Measurements from ENCODE around the gene ARMC10. TPM values are rescaled to one million over a fixed set of nuclear protein-coding genes. Genes with fewer than 3 reads are reported as not detected.
"Not testable (repeated sequence)": the region's sequence is repeated elsewhere in the genome, so short reads cannot be mapped to it uniquely, and the experiment has no call there.

The ARMC10 gene
- total RNA-seq (2014; rRNA removed; shearing (Covaris generic)): 50.7 and 57.7 TPM in 2 replicates

GRCh38 chr7:103074519-103075336 lies at the start of gene ARMC10, which contains the start of gene FBXL13:
TSS of gene ARMC10 (plus strand) at chr7:103075140. CDS start at chr7:103075273, 133 bp downstream.
TSS of gene FBXL13 (minus strand) at chr7:103074796.
- DNase-seq (ENCODE audit: low spot score): peak; percentile 89

GRCh38 chr7:103025341-103025740 lies 49.6 kb upstream of the ARMC10 start:
- no peak for DNase-seq (ENCODE audit: low spot score)

GRCh38 chr7:103031024-103031423 lies 43.9 kb upstream of the ARMC10 start:
- DNase-seq (ENCODE audit: low spot score): no peak

GRCh38 chr7:103031781-103032180 lies 43.2 kb upstream of the ARMC10 start:
- DNase-seq (ENCODE audit: low spot score): no peak

DNA sequence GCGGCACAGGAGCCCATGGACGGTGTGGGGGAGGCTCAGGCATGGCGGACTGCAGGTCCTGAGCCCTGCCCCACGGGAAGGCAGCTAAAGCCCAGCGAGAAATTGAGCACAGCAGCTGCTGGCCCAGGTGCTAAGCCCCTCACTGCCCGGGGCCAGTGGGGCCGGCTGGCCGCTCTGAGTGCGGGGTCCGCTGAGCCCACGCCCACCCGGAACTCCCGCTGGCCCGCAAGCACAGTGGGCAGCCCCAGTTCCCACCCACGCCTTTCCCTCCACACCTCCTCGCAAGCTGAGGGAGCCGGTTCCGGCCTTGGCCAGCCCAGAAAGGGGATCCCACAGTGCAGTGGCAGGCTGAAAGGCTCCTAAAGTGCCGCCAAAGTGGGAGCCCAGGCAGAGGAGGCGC lies 40.6 kb upstream of the ARMC10 start:
- DNase-seq (ENCODE audit: low spot score): not testable (repeated sequence)

GRCh38 chr7:103037476-103037822 lies 37.5 kb upstream of the ARMC10 start:
- no peak for DNase-seq (ENCODE audit: low spot score)

GRCh38 chr7:103037823-103038739 lies 36.9 kb upstream of the ARMC10 start:
- not testable (repeated sequence) for DNase-seq (ENCODE audit: low spot score)

DNA sequence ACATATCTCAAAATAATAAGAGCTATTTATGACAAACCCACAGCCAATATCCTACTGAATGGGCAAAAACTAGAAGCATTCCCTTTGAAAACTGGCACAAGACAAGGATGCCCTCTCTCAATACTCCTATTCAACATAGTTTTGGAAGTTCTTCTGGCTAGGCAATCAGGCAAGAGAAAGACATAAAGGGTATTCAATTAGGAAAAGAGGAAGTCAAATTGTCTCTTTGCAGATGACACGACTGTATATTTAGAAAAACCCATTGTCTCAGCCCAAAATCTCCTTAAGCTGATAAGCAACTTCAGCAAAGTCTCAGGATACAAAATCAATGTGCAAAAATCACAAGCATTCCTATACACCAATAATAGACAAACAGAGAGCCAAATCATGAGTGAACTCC lies 33.1 kb upstream of the ARMC10 start:
- DNase-seq (ENCODE audit: low spot score): not testable (repeated sequence)

GRCh38 chr7:103048833-103049232 lies 26.1 kb upstream of the ARMC10 start:
- DNase-seq (ENCODE audit: low spot score): no peak

- DNase-seq (ENCODE audit: low spot score): no peak
Measured at GRCh38 chr7:103051519-103051918, 23.4 kb upstream of the ARMC10 start.

DNA sequence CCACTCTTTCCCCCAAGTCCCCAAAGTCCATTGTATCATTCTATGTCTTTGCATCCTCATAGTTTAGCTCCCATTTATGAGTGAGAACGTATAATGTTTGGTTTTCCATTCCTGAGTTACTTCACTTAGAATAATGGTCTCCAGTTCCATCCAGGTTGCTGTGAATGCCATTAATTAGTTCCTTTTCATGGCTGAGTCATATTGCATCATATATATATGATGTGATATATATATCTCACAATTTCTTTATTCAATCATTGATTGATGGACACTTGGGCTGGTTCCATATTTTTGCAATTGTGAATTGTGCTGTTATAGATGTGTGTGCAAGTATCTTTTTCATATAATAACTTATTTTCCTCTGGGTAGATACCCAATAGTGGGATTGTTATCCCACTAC lies 18.9 kb upstream of the ARMC10 start:
- not testable (repeated sequence) for DNase-seq (ENCODE audit: low spot score)

DNA sequence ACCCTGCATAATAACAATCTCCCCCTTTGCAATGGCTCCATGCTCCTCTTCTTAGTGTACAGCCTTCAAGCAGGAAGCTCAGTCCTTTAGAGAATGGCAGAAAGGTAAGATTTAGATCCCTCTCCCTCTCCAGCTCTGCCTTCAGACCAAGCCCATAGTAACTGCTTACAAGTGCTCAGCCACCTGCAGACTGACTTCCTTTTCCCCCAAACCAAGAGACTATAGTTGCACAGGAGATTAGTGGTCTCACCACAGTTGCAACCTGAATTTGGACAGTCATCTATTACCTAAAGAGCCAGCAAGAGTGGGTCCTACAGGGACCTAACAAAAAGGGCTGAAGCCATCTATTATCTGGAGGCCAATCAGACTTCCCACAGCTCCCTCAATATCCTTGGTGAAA lies 16.8 kb upstream of the ARMC10 start:
- DNase-seq (ENCODE audit: low spot score): no peak

GRCh38 chr7:103059471-103059870 lies 15.5 kb upstream of the ARMC10 start:
- DNase-seq (ENCODE audit: low spot score): no peak

- no peak for DNase-seq (ENCODE audit: low spot score)
Measured at GRCh38 chr7:103063895-103064294, 11.0 kb upstream of the ARMC10 start.

- peak; percentile 41 for DNase-seq (ENCODE audit: low spot score)
Measured at GRCh38 chr7:103065667-103066066, 9.3 kb upstream of the ARMC10 start.

GRCh38 chr7:103068414-103069403 lies 6.2 kb upstream of the ARMC10 start:
- no peak for DNase-seq (ENCODE audit: low spot score)

- DNase-seq (ENCODE audit: low spot score): no peak
Measured at GRCh38 chr7:103071000-103071399, 3.9 kb upstream of the ARMC10 start.

DNA sequence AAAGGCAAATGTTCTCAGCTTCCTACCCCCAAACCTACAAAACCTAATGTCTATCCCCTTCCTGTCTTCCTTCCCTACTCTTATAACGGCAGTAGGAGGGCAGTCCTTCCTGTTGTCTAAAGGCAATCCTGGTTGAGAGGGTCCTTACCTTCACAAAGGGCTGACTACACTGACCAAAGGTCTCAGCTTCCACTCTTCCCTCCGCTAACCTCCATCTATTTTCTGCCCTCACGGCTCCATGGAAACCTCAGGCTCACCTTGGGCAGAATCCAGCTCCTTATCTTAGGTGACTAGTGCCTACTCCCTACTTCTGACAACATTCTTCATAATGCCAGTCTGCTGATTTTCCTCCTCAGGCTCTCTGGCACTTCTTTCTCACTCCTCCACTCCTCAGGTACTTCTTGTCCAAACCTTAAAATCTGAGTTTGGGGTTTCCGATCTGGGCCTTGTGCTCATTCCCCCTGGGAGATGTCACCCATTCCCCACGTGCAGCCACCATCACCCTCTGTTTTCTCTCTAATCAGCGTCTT lies 886 bp upstream of the ARMC10 start:
- no peak for DNase-seq (ENCODE audit: low spot score)

DNA sequence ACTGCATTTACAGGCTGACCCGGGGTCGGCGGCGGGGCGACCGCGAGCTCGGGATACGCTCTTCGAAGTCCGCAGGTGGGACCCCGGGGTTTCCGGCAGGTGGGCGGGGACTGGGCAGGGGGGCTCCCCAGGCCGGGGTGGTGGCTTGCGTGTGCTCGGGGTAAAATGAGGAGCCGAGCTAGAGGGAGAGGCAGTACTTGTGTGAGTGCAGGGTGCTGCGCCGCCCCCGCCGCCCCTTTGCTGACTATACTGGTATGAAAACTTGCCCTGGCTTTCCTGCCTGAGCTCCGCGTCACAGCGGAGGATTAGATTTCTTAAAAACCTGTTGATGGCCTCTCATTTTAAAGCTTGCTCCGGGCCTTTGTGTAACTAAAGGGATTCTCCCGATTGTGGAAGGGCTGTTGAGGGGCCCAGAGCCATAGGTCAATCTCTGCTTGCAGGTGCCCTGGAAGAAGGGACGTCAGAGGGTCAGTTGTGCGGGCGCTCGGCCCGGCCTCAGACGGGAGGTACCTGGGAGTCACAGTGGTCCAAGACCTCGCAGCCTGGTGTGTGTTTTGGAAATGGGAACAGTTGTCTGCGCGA lies 488 bp downstream of the ARMC10 start:
- peak; percentile 14 for DNase-seq (ENCODE audit: low spot score)

DNA sequence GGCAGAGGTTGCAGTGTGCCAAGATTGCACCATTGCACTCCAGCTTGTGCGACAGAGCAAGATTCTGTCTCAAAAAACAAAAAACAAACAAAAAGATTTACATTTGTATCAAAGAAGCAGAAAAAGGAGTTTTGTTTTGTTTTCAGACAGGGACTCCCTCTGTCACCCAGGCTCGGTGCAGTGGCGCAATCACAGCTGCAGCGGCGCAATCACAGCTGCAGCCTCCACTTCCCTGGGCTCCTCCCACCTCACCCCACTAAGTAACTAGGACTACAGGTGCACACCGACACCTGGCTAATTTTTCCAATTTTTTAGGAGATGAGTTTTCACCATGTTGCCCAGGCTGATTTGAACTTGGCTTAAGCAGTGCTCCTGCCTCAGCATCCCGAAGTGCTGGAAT lies 1.8 kb downstream of the ARMC10 start:
- DNase-seq (ENCODE audit: low spot score): no peak

DNA sequence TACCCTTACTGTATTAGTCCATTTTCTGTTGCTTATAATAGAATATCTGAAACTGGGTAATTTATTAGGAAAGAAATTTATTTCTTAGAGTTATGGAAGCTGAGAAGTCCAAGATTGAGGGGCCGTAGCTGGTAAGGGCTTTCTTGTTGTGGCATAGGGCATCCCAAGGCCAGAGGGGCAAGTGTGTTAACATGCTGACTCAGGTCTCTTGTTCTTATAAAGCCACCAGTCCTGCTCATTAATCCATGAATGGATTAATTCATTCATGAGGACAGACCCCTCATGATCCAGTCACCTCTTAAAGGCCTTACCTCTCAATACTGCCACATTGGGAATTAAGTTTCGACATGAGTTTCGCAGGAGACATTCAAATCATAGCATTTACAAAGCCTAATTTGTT lies 2.4 kb downstream of the ARMC10 start:
- DNase-seq (ENCODE audit: low spot score): no peak
